WTC11 (cell line): ENCODE data around the gene TMCC1.

Source experiments
- CTCF ChIP-seq: fragments of 200-600 bp; IDR thresholded peaks from 2 replicates; pipeline ENCODE4 v1.8.0; 2022; ENCODE audit warnings: antibody characterized with exemption
- E2F4 ChIP-seq: sonication (generic); formaldehyde crosslinking; IDR thresholded peaks from 2 replicates; pipeline ENCODE4 v1.8.1; 2022; ENCODE audit warnings: low read depth, mild to moderate bottlenecking, moderate library complexity, missing genetic modification reagents, borderline replicate concordance
- MAX ChIP-seq: sonication (generic); formaldehyde crosslinking; IDR thresholded peaks from 2 replicates; pipeline ENCODE4 v1.8.0; 2022; ENCODE audit warnings: mild to moderate bottlenecking, missing genetic modification reagents
- TCF7 ChIP-seq: sonication (generic); formaldehyde crosslinking; IDR thresholded peaks from 2 replicates; pipeline ENCODE4 v1.8.0; 2022; ENCODE audit warnings: mild to moderate bottlenecking, low read depth, missing genetic modification reagents, moderate library complexity

- TF ChIP-seq MAX (CRISPR knock-in tag) (no peak), TCF7 (CRISPR knock-in tag) (no peak), CTCF (no peak), E2F4 (CRISPR knock-in tag) (no peak)
These were observed 228.3 kb downstream of the TMCC1 start for GRCh38 chr3:129665024-129665768.
